Measurements from ENCODE around the gene WRAP73. TPM values are rescaled to one million over a fixed set of nuclear protein-coding genes. Genes with fewer than 3 reads are reported as not detected.

WRAP73 gene
- total RNA-seq, 3 donors from 2014 or later: 19.3 to 23.6 (median 20.2) TPM

- H3K27me3 ChIP-seq: no peaks in the 10 kb centered on the region
- TF ChIP-seq CTCF (IDR thresholded peaks at IDR 0.05): no peak
- TF ChIP-seq POLR2AphosphoS5 (IDR thresholded peaks at IDR 0.05): no peak
- no peaks in the 10 kb centered on the region for H3K36me3 ChIP-seq
- peak in 1 of 2 donors; percentile 19 for DNase-seq (ENCODE audit: low spot score in 2 of 2)
- H3K27ac ChIP-seq: no peak overlapping the region
- H3K4me1 ChIP-seq: no peaks in the 10 kb centered on the region
- intact Hi-C loops (cut with DNase I; ENCODE audit: low total_unique reads): no loop called here
- H3K9me3 ChIP-seq: no peaks in the 10 kb centered on the region
- H3K4me3 ChIP-seq: no peak overlapping the region
Observed at GRCh38 chr1:3641046-3641760, 8.7 kb downstream of the WRAP73 start.

GRCh38 chr1:3640121-3640837 is 9.6 kb downstream of the WRAP73 start:
- H3K36me3 ChIP-seq: no peaks in the 10 kb centered on the region
- no peaks in the 10 kb centered on the region for H3K27me3 ChIP-seq
- H3K4me3 ChIP-seq: no peak overlapping the region
- no peaks in the 10 kb centered on the region for H3K4me1 ChIP-seq
- intact Hi-C loops (cut with DNase I; ENCODE audit: low total_unique reads): no loop called here
- TF ChIP-seq CTCF (IDR thresholded peaks at IDR 0.05) (no peak), POLR2AphosphoS5 (IDR thresholded peaks at IDR 0.05) (no peak), POLR2A (IDR thresholded peaks at IDR 0.05) (no peak)
- peak in 1 of 2 donors; percentile 43 for DNase-seq (ENCODE audit: low spot score in 2 of 2)
- H3K27ac ChIP-seq: no peak overlapping the region
- no peaks in the 10 kb centered on the region for H3K9me3 ChIP-seq

- H3K36me3 ChIP-seq: no peaks in the 10 kb centered on the region
Observed at GRCh38 chr1:3639397-3639911, 10.4 kb downstream of the WRAP73 start.

GRCh38 chr1:3638676-3639075 is 11.2 kb downstream of the WRAP73 start:
- H3K36me3 ChIP-seq: no peaks in the 10 kb centered on the region
- intact Hi-C loops (cut with DNase I; ENCODE audit: low total_unique reads): no loop called here
- no peak for DNase-seq (ENCODE audit: low spot score in 2 of 2)
- H3K9me3 ChIP-seq: no peaks in the 10 kb centered on the region
- no peak for TF ChIP-seq POLR2AphosphoS5 (IDR thresholded peaks at IDR 0.05)
- TF ChIP-seq POLR2A (IDR thresholded peaks at IDR 0.05): no peak
- TF ChIP-seq CTCF (IDR thresholded peaks at IDR 0.05): no peak
- no peaks in the 10 kb centered on the region for H3K27me3 ChIP-seq
- no peak overlapping the region for H3K4me3 ChIP-seq
- no peaks in the 10 kb centered on the region for H3K4me1 ChIP-seq
- H3K27ac ChIP-seq: no peak overlapping the region

More at GRCh38 chr1:3639397-3639911, 10.4 kb downstream of the WRAP73 start:
- no peak overlapping the region for H3K4me3 ChIP-seq
- H3K9me3 ChIP-seq: no peaks in the 10 kb centered on the region
- peak in 1 of 2 donors; percentile 31 for DNase-seq (ENCODE audit: low spot score in 2 of 2)
- no peak for TF ChIP-seq POLR2A (IDR thresholded peaks at IDR 0.05)
- TF ChIP-seq POLR2AphosphoS5 (IDR thresholded peaks at IDR 0.05): no peak
- no peak for TF ChIP-seq CTCF (IDR thresholded peaks at IDR 0.05)
- no peak overlapping the region for H3K27ac ChIP-seq
- no peaks in the 10 kb centered on the region for H3K27me3 ChIP-seq
- no peaks in the 10 kb centered on the region for H3K4me1 ChIP-seq
- intact Hi-C loops (cut with DNase I; ENCODE audit: low total_unique reads): no loop called here

- intact Hi-C loops (cut with DNase I; ENCODE audit: low total_unique reads): no loop called here
- H3K4me1 ChIP-seq: no peaks in the 10 kb centered on the region
- no peaks in the 10 kb centered on the region for H3K9me3 ChIP-seq
- no peak for DNase-seq (ENCODE audit: low spot score in 2 of 2)
- H3K27ac ChIP-seq: no peak overlapping the region
- TF ChIP-seq CTCF (IDR thresholded peaks at IDR 0.05) (no peak), POLR2AphosphoS5 (IDR thresholded peaks at IDR 0.05) (no peak), POLR2A (IDR thresholded peaks at IDR 0.05) (no peak)
- no peaks in the 10 kb centered on the region for H3K27me3 ChIP-seq
- no peaks in the 10 kb centered on the region for H3K36me3 ChIP-seq
- H3K4me3 ChIP-seq: no peak overlapping the region
Observed at GRCh38 chr1:3638027-3638426, 11.9 kb downstream of the WRAP73 start.
